Thyroid gland (tissue), 4 donors: ENCODE measurements around the gene USP36.

Source experiments
- CTCF ChIP-seq, 6 experiments: fragments of 200-600 bp in 3 of 6; fragments of 450-650 bp in 3 of 6; sonication (generic) in 3 of 6; IDR thresholded peaks; one replicate each; pipeline ENCODE4 v1.5.1; 2016 to 2019; ENCODE audit warnings: antibody characterized with exemption in 6 of 6, mild to moderate bottlenecking in 2 of 6, inconsistent platforms in 1 of 6, moderate library complexity in 1 of 6
- POLR2A ChIP-seq, 2 donors: fragments of 450-650 bp; IDR thresholded peaks; one replicate each; pipeline ENCODE4 v1.6.1; 2017; ENCODE audit warnings: antibody characterized with exemption in 2 of 2, mild to moderate bottlenecking in 2 of 2, moderate library complexity in 1 of 2

GRCh38 chr17:78802459-78802858 is 38.2 kb downstream of the USP36 start:
- no peak for TF ChIP-seq CTCF (IDR thresholded peaks at IDR 0.05)
- no peak for TF ChIP-seq POLR2A (IDR thresholded peaks at IDR 0.05)
